Colonic mucosa (tissue), 4 donors: ENCODE results near the gene C10orf53. TPM values are rescaled to one million over a fixed set of nuclear protein-coding genes. Genes with fewer than 3 reads are reported as not detected.

Experiments
- DNase-seq: peaks from one replicate; pipeline ENCODE4 v3.0.0-alpha.2; 2020
- H3K27ac ChIP-seq: fragments of 200-600 bp; one replicate; pipeline ENCODE4 v1.8.0; 2021
- H3K27me3 ChIP-seq: fragments of 200-600 bp; one replicate; pipeline ENCODE4 v1.8.0; 2021
- H3K36me3 ChIP-seq: fragments of 200-600 bp; one replicate; pipeline ENCODE4 v1.8.0; 2021
- H3K4me1 ChIP-seq: fragments of 200-600 bp; one replicate; pipeline ENCODE4 v1.8.0; 2021; ENCODE audit warnings: mild to moderate bottlenecking
- H3K4me3 ChIP-seq: fragments of 200-600 bp; one replicate; pipeline ENCODE4 v1.8.0; 2021
- H3K9ac ChIP-seq, 2 donors: one replicate each; pipeline ENCODE4 v1.7.0; 2013; ENCODE audit warnings: control low read depth in 2 of 2, low read depth in 2 of 2, low read length in 2 of 2
- H3K9me3 ChIP-seq: fragments of 200-600 bp; one replicate; pipeline ENCODE4 v1.8.0; 2021
- intact Hi-C: fragments of 100-400 bp; cut with DNase I; formaldehyde crosslinking; loops from one replicate; pipeline ENCODE4 v1.14.1; 2022
- total RNA-seq, 2 donors: library from RNA; stranded (reverse); fragmentation: NEBNext Ultra II Directional in 1 of 2; extraction: Animal tissue kit (Norgen Biotek cat#: 25700) in 1 of 2; gene quantifications; one replicate each; pipeline ENCODE4 v1.2.1, GENCODE V29; 2021
- TF ChIP-seq, protein P1 (sequence below): fragments of 200-600 bp; IDR thresholded peaks from one replicate; pipeline ENCODE4 v1.8.0; 2022; ENCODE audit warnings: antibody characterized with exemption, mild to moderate bottlenecking
- donor health status: healthy.
- donor health status: DM: no; HTN: no; CAD: no.
- donor health status: DM: no; HTN: no; CAD: no.

C10orf53 gene, protein sequence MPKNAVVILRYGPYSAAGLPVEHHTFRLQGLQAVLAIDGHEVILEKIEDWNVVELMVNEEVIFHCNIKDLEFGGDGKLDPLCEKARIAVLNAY
- not detected for total RNA-seq

DNA sequence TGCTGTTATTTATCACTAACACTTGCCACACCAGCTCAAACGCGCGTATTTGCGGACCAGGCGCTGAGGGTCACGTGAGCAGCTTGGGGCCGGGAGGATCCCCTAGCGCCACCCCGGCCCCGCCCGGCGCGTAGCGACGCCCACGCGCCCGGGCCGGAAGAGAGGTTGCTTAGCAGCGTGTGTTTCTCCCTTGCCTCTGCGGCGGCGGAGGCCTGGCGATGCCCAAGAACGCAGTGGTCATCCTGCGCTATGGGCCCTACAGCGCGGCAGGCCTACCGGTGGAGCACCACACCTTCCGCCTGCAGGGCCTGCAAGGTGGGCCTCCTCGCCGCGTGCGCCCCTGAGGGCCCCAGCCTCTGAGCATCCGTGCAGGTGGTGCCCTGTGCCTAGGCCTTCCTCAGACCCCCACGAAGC, at the start of gene C10orf53:
C10orf53 (plus strand) TSS at position 172 of the 414 bp plus-strand sequence; CDS start at position 219, 47 bp downstream.
- TF ChIP-seq, protein P1, sequence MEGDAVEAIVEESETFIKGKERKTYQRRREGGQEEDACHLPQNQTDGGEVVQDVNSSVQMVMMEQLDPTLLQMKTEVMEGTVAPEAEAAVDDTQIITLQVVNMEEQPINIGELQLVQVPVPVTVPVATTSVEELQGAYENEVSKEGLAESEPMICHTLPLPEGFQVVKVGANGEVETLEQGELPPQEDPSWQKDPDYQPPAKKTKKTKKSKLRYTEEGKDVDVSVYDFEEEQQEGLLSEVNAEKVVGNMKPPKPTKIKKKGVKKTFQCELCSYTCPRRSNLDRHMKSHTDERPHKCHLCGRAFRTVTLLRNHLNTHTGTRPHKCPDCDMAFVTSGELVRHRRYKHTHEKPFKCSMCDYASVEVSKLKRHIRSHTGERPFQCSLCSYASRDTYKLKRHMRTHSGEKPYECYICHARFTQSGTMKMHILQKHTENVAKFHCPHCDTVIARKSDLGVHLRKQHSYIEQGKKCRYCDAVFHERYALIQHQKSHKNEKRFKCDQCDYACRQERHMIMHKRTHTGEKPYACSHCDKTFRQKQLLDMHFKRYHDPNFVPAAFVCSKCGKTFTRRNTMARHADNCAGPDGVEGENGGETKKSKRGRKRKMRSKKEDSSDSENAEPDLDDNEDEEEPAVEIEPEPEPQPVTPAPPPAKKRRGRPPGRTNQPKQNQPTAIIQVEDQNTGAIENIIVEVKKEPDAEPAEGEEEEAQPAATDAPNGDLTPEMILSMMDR: no peak
- intact Hi-C loops: no loop called here
- DNase-seq: peak; percentile 43
- Histone ChIP-seq H3K4me1 (no peaks in the 10 kb centered on the region), H3K36me3 (no peaks in the 10 kb centered on the region), H3K27ac (no peak within 1 kb of the TSS), H3K27me3 (no peaks in the 10 kb centered on the region), H3K9ac (no peak within 1 kb of the TSS), H3K9me3 (no peaks in the 10 kb centered on the region), H3K4me3 (no peak within 1 kb of the TSS)

DNA sequence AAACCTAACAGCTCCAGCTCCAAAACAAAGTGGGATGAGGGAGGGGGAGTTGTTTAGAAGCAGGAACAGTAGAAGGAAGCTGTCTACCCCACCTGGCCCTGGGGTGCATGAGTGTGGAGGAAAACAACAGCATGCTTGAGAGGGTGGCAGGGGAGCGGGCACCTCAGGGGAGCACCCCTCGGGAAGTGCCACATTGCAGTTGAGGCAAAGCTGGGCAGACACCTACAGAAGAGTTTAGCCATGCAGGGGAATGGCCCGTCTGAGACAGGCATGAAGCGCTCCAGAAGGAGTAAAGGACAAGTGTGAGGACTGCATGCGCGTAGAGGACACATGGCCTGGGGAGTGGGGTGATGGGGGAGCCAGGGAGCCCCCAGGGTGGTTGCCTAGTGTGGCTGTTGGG, 47.5 kb upstream of the C10orf53 start:
- Histone ChIP-seq H3K4me1 (no peaks in the 10 kb centered on the region), H3K27ac (no peak overlapping the region), H3K27me3 (no peaks in the 10 kb centered on the region), H3K36me3 (no peaks in the 10 kb centered on the region), H3K4me3 (no peak overlapping the region), H3K9me3 (no peaks in the 10 kb centered on the region), H3K9ac (no peak overlapping the region)
- intact Hi-C loops: no loop called here
- TF ChIP-seq, protein P1: no peak
- no peak for DNase-seq

DNA sequence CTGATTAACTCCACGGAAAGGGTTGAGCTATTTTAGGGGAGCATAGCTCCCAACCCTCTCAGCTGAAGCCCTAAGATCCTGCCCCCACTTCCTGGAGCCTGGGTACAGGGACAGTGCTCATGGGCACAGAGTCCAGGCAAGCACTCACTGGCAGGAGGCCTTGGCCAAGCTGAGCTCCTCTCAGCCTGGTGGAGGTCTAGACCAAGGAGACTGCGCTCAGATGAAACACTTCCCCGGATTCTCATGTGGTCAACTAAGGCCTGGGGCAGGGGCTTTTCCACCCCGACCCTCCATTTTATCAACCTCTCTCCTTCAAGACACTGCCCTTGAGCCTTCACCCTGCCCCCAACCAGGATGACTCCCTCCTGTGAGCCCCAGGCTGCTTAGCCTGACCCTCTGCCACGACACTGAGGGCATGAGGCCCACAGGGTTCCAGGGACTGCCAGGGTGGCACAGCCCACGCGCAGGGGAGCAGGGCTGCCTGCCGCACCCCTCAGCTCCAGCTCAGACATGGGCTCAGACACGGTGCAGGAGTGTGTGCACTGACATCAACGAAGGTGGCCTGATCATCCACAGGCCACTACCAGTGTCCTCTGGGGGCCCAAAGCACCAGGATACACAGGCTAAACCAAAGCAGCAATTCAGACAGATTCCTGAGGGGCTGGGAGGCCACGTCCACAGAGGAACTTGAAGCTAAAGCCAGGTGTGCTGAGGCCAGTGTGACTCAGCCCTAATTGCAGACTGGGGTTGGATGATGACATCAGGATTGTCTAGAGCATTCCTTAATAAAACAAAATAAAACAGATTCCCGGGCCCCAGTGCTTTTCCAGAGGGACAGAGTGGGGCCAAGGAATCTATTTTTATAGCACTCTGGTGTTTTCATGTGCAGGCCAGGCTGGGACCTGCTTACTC, 46.8 kb upstream of the C10orf53 start:
- H3K27me3 ChIP-seq: no peaks in the 10 kb centered on the region
- no peak overlapping the region for H3K9ac ChIP-seq
- DNase-seq: no peak
- H3K27ac ChIP-seq: no peak overlapping the region
- intact Hi-C loops: no loop called here
- H3K9me3 ChIP-seq: no peaks in the 10 kb centered on the region
- no peak overlapping the region for H3K4me3 ChIP-seq
- no peaks in the 10 kb centered on the region for H3K36me3 ChIP-seq
- TF ChIP-seq, protein P1: no peak
- H3K4me1 ChIP-seq: no peaks in the 10 kb centered on the region

DNA sequence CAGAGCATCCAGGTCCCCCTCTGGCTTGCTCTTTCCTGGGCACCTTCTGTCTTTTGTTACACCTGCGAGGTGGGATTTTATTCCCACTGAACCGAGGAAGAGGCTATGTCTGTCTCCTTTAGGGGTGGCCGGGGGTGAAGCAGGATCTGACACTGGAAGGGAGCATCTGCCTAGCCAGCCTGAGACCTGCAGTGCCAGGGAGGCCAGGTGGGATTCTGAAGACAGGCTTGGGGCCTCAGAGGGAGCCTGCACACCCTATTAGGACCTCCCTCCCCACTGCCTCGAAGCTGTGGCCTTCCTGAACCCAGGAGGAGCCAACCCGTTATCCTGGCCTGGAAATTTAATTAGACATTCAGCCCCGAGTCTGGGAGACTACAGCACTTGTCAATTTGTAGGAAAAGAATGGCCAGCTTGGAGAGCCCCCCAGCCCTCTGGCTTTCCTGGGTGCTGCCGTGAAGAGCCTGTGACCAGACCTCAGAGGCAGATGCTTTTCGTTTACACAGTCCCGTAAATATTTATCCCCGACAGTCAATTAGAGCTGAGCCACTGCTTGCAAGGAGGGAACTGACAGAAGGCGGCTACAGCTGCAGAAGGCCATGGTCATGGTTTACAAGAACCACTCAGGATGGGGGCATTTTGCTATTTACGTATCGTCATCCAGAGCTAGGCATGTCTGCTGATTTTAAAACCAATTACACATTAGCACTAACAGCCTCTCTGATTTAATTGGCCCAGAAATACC, 46.0 kb upstream of the C10orf53 start:
- H3K27me3 ChIP-seq: no peaks in the 10 kb centered on the region
- H3K9me3 ChIP-seq: no peaks in the 10 kb centered on the region
- no peaks in the 10 kb centered on the region for H3K4me1 ChIP-seq
- no peak overlapping the region for H3K4me3 ChIP-seq
- TF ChIP-seq, protein P1: no peak
- no peak overlapping the region for H3K27ac ChIP-seq
- intact Hi-C loops: no loop called here
- H3K36me3 ChIP-seq: no peaks in the 10 kb centered on the region
- DNase-seq: no peak
- H3K9ac ChIP-seq: no peak overlapping the region

DNA sequence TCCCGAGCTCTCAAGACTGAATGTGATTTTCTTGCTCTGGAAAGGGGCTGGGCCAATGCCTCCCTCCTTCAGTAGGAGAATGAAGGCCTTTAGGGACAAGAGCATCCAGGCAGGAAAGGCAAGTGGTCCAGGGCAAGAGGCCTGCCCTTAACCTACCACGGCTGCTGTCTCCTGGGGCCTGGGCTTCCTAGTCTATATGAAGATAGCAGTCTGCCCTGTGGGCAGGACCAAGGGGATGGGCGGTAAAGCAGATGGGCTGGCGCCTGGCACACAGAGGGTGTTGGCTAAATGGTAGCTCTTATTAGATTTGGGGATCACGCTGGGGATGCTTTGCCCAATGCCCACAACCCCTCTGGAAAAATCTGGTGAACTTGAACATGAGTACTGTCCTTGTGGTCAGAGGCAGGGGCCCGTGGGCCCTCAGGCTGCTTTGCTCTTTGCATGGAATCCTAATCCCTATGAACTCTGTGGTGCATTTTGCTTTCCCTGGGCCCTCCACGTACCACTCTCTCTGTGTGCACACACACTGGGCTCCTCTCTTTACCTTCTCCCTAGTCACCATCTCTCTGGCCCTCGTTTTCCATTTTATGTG, 45.3 kb upstream of the C10orf53 start:
- Histone ChIP-seq H3K9me3 (no peaks in the 10 kb centered on the region), H3K9ac (no peak overlapping the region), H3K27ac (no peak overlapping the region), H3K36me3 (no peaks in the 10 kb centered on the region), H3K4me1 (no peaks in the 10 kb centered on the region), H3K27me3 (no peaks in the 10 kb centered on the region), H3K4me3 (no peak overlapping the region)
- intact Hi-C loops: no loop called here
- no peak for DNase-seq
- TF ChIP-seq, protein P1: no peak
